ENCODE data around the gene MMP17. TPM values are rescaled to one million over a fixed set of nuclear protein-coding genes. Genes with fewer than 3 reads are reported as not detected.

MMP17 gene
- total RNA-seq (2022; extraction: Qiagen RNA extraction; ENCODE audit: low read depth), result 5.9 to 12.4 TPM (median 12.2 TPM) in 5 replicates

DNA sequence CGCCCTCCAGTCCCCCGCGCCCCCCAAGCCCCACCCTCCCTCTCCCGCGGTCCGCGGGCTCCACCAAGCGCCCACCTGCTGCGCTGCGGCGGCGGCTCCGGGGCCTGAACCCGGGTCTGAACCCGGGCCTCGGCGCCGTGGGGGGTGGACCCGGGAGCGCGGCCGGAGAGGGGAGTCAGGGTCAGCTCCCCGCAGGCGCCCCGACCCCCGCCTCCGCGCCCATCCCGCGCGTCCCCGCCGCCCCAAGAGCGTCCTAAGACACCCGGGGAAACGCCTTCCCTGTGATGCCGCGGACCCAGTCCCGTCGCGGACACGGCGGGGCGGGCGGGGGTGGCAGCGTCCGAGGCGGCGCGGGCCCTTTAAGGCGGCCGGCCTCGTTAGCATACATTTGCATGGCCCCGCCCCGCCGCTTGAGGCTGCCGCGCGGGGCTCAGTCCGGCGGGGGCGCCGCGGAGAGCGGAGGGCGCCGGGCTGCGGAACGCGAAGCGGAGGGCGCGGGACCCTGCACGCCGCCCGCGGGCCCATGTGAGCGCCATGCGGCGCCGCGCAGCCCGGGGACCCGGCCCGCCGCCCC is at the start of gene MMP17:
Gene MMP17 (plus strand): TSS at position 433 of the 574 bp plus-strand sequence. CDS start 102 bp downstream, at position 535.

DNA sequence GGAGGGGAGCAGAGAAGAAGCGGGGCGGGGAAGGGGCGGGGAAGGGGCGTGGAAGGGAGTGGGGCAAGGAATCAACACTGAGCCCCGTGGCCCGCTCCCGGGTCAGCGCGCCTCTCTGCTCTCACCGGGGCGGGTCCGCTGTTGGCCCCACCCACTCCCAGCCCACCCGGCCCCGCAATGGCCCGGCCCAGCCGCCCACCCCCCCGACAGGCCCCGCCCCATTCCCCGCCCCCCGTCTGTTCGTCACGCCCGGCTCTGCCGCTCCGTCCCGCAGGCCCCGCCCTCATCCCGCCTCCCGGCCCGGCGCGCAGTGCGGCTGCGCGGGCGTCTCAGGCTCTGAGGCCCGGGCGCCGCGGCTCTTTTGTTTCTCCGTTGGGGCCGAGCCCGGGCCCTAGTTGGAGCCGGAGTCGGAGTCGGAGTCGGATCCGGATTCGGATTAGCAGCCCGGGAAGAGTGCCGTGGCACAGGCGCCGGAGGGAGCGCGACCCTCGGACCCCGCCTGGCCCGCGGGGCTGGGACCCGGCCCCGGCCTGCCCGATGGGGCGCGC is 66.2 kb downstream of the MMP17 start, which contains the start of gene ULK1:
Gene ULK1 (plus strand): TSS at position 310 of the 548 bp plus-strand sequence. CDS start 380 bp downstream, outside the sequence.

Other genes with a start within 250 kb of the MMP17 start
- gene SFSWAP, start 117.3 kb upstream of the MMP17 start, total RNA-seq (2022; extraction: Qiagen RNA extraction; ENCODE audit: low read depth), result 26.2 to 31.5 TPM (median 30.9 TPM) in 5 replicates
- gene ULK1, start 66.2 kb downstream of the MMP17 start, total RNA-seq (2022; extraction: Qiagen RNA extraction; ENCODE audit: low read depth), result 22.6 to 41.2 TPM (median 34.1 TPM) in 5 replicates
- gene PUS1, start 100.9 kb downstream of the MMP17 start, total RNA-seq (2022; extraction: Qiagen RNA extraction; ENCODE audit: low read depth), result 53.9 to 85.2 TPM (median 84.1 TPM) in 5 replicates
- gene EP400, start 121.5 kb downstream of the MMP17 start, total RNA-seq (2022; extraction: Qiagen RNA extraction; ENCODE audit: low read depth), result 22.4 to 26.3 TPM (median 24.8 TPM) in 5 replicates